ENCODE data around the gene CACYBP.

The CACYBP gene

GRCh38 chr1:174988986-174989385, 10.8 kb upstream of the CACYBP start:
- H3K4me1 Mint-ChIP-seq (ENCODE audit: low read depth), result no peaks in the 10 kb centered on the region
- no peak overlapping the region for H3K4me3 Mint-ChIP-seq
- intact Hi-C loops (cut with micrococcal nuclease), result no loop called here
- H3K9me3 Mint-ChIP-seq, result no peaks in the 10 kb centered on the region
- peak overlapping the region; percentile 78 for H3K27ac Mint-ChIP-seq
- H3K36me3 Mint-ChIP-seq (ENCODE audit: low read depth), result peaks cover 20% of the 10 kb centered on the region
- H3K27me3 Mint-ChIP-seq, result no peaks in the 10 kb centered on the region

- H3K36me3 Mint-ChIP-seq (ENCODE audit: low read depth), result peaks cover 20% of the 10 kb centered on the region
- H3K27me3 Mint-ChIP-seq, result no peaks in the 10 kb centered on the region
- peak overlapping the region; percentile 78 for H3K27ac Mint-ChIP-seq
- H3K4me1 Mint-ChIP-seq (ENCODE audit: low read depth), result no peaks in the 10 kb centered on the region
- H3K9me3 Mint-ChIP-seq, result no peaks in the 10 kb centered on the region
- intact Hi-C loops (cut with micrococcal nuclease), result loop anchor here (10.0 kb wide), 1 partner anchor 965 kb away; the partner anchor contains the start of gene RC3H1
- H3K4me3 Mint-ChIP-seq, result no peak overlapping the region
Measured at GRCh38 chr1:174989536-174990220, 10.1 kb upstream of the CACYBP start.

GRCh38 chr1:174990382-174990999, 9.3 kb upstream of the CACYBP start:
- peaks cover 20% of the 10 kb centered on the region for H3K36me3 Mint-ChIP-seq (ENCODE audit: low read depth)

GRCh38 chr1:174991473-174991872, 8.3 kb upstream of the CACYBP start:
- peaks cover 22% of the 10 kb centered on the region for H3K36me3 Mint-ChIP-seq (ENCODE audit: low read depth)
- no peaks in the 10 kb centered on the region for H3K9me3 Mint-ChIP-seq
- no peaks in the 10 kb centered on the region for H3K4me1 Mint-ChIP-seq (ENCODE audit: low read depth)
- no peaks in the 10 kb centered on the region for H3K27me3 Mint-ChIP-seq
- no peak overlapping the region for H3K27ac Mint-ChIP-seq
- H3K4me3 Mint-ChIP-seq, result no peak overlapping the region
- intact Hi-C loops (cut with micrococcal nuclease), result loop anchor here (10.0 kb wide), 1 partner anchor 967 kb away; the partner anchor contains the start of gene RC3H1

More at GRCh38 chr1:174990382-174990999, 9.3 kb upstream of the CACYBP start:
- intact Hi-C loops (cut with micrococcal nuclease), result loop anchor here (10.0 kb wide), 1 partner anchor 966 kb away; the partner anchor contains the start of gene RC3H1
- Mint-ChIP-seq H3K4me1 (ENCODE audit: low read depth) (no peaks in the 10 kb centered on the region), H3K9me3 (no peaks in the 10 kb centered on the region), H3K27ac (peak overlapping the region; percentile 78), H3K27me3 (no peaks in the 10 kb centered on the region), H3K4me3 (peak overlapping the region; percentile 63)

GRCh38 chr1:174995121-174995520, 4.6 kb upstream of the CACYBP start:
- H3K9me3 Mint-ChIP-seq, result no peaks in the 10 kb centered on the region
- no peaks in the 10 kb centered on the region for H3K27me3 Mint-ChIP-seq
- intact Hi-C loops (cut with micrococcal nuclease), result loop anchor here (10.0 kb wide), 1 partner anchor 970 kb away; the partner anchor contains the start of gene RC3H1
- peaks cover 5% of the 10 kb centered on the region for H3K4me1 Mint-ChIP-seq (ENCODE audit: low read depth)
- H3K4me3 Mint-ChIP-seq, result no peak overlapping the region
- peaks cover 17% of the 10 kb centered on the region for H3K36me3 Mint-ChIP-seq (ENCODE audit: low read depth)
- H3K27ac Mint-ChIP-seq, result no peak overlapping the region

- Mint-ChIP-seq H3K27ac (no peak overlapping the region), H3K27me3 (no peaks in the 10 kb centered on the region), H3K4me1 (ENCODE audit: low read depth) (peaks cover 5% of the 10 kb centered on the region), H3K36me3 (ENCODE audit: low read depth) (peaks cover 17% of the 10 kb centered on the region), H3K9me3 (no peaks in the 10 kb centered on the region), H3K4me3 (no peak overlapping the region)
- intact Hi-C loops (cut with micrococcal nuclease), result loop anchor here (2.0 to 10.0 kb wide), 2 partner anchors 225 to 971 kb away; partner anchors contain the start of gene RC3H1
Measured at GRCh38 chr1:174995916-174996315, 3.8 kb upstream of the CACYBP start.

- no peaks in the 10 kb centered on the region for H3K27me3 Mint-ChIP-seq
- H3K4me3 Mint-ChIP-seq, result no peak overlapping the region
- H3K36me3 Mint-ChIP-seq (ENCODE audit: low read depth), result peaks cover 17% of the 10 kb centered on the region
- H3K9me3 Mint-ChIP-seq, result no peaks in the 10 kb centered on the region
- H3K27ac Mint-ChIP-seq, result no peak overlapping the region
- intact Hi-C loops (cut with micrococcal nuclease), result loop anchor here (2.0 to 10.0 kb wide), 2 partner anchors 226 to 972 kb away; partner anchors contain the start of gene RC3H1
- H3K4me1 Mint-ChIP-seq (ENCODE audit: low read depth), result peaks cover 11% of the 10 kb centered on the region
Measured at GRCh38 chr1:174996476-174996875, 3.3 kb upstream of the CACYBP start.

GRCh38 chr1:174997041-174997440, 2.7 kb upstream of the CACYBP start:
- no peak overlapping the region for H3K4me3 Mint-ChIP-seq

GRCh38 chr1:174998569-174999215, 1.1 kb upstream of the CACYBP start:
- peaks cover 31% of the 10 kb centered on the region for H3K4me1 Mint-ChIP-seq (ENCODE audit: low read depth)
- H3K27me3 Mint-ChIP-seq, result no peaks in the 10 kb centered on the region
- H3K27ac Mint-ChIP-seq, result no peak overlapping the region
- no peak overlapping the region for H3K4me3 Mint-ChIP-seq
- no peaks in the 10 kb centered on the region for H3K9me3 Mint-ChIP-seq
- intact Hi-C loops (cut with micrococcal nuclease), result loop anchor here (1.0 to 10.0 kb wide), 2 partner anchors 25 to 974 kb away; partner anchors contain the start of genes MRPS14 and RC3H1
- H3K36me3 Mint-ChIP-seq (ENCODE audit: low read depth), result peaks cover 17% of the 10 kb centered on the region

More at GRCh38 chr1:174997041-174997440, 2.7 kb upstream of the CACYBP start:
- H3K36me3 Mint-ChIP-seq (ENCODE audit: low read depth), result peaks cover 17% of the 10 kb centered on the region
- intact Hi-C loops (cut with micrococcal nuclease), result loop anchor here (2.0 to 10.0 kb wide), 2 partner anchors 226 to 972 kb away; partner anchors contain the start of gene RC3H1
- no peaks in the 10 kb centered on the region for H3K27me3 Mint-ChIP-seq
- H3K9me3 Mint-ChIP-seq, result no peaks in the 10 kb centered on the region
- H3K27ac Mint-ChIP-seq, result peak overlapping the region; percentile 18
- peaks cover 17% of the 10 kb centered on the region for H3K4me1 Mint-ChIP-seq (ENCODE audit: low read depth)

GRCh38 chr1:174999216-174999935, 371 bp upstream of the CACYBP start:
- Mint-ChIP-seq H3K4me1 (ENCODE audit: low read depth) (peaks cover 37% of the 10 kb centered on the region), H3K27me3 (no peaks in the 10 kb centered on the region), H3K4me3 (no peak overlapping the region), H3K36me3 (ENCODE audit: low read depth) (peaks cover 17% of the 10 kb centered on the region), H3K27ac (no peak overlapping the region), H3K9me3 (no peaks in the 10 kb centered on the region)
- intact Hi-C loops (cut with micrococcal nuclease), result loop anchor here (1.0 to 10.0 kb wide), 2 partner anchors 24 to 975 kb away; partner anchors contain the start of genes MRPS14 and RC3H1

- peaks cover 26% of the 10 kb centered on the region for H3K36me3 Mint-ChIP-seq (ENCODE audit: low read depth)
- intact Hi-C loops (cut with micrococcal nuclease), result no loop called here
- no peak overlapping the region for H3K4me3 Mint-ChIP-seq
- peaks cover 48% of the 10 kb centered on the region for H3K4me1 Mint-ChIP-seq (ENCODE audit: low read depth)
- no peaks in the 10 kb centered on the region for H3K9me3 Mint-ChIP-seq
- H3K27ac Mint-ChIP-seq, result no peak overlapping the region
- no peaks in the 10 kb centered on the region for H3K27me3 Mint-ChIP-seq
Measured at GRCh38 chr1:175000697-175001187, 995 bp downstream of the CACYBP start.

- no peak overlapping the region for H3K27ac Mint-ChIP-seq
- H3K9me3 Mint-ChIP-seq, result no peaks in the 10 kb centered on the region
- peaks cover 44% of the 10 kb centered on the region for H3K4me1 Mint-ChIP-seq (ENCODE audit: low read depth)
Measured at GRCh38 chr1:175002910-175003517, 3.3 kb downstream of the CACYBP start.

GRCh38 chr1:175003521-175003920, 3.8 kb downstream of the CACYBP start:
- Mint-ChIP-seq H3K36me3 (ENCODE audit: low read depth) (peaks cover 28% of the 10 kb centered on the region), H3K27me3 (no peaks in the 10 kb centered on the region), H3K9me3 (no peaks in the 10 kb centered on the region), H3K4me3 (no peak overlapping the region), H3K4me1 (ENCODE audit: low read depth) (peaks cover 44% of the 10 kb centered on the region), H3K27ac (peak overlapping the region; percentile 67)
- intact Hi-C loops (cut with micrococcal nuclease), result no loop called here

More at GRCh38 chr1:175002910-175003517, 3.3 kb downstream of the CACYBP start:
- H3K4me3 Mint-ChIP-seq, result no peak overlapping the region
- intact Hi-C loops (cut with micrococcal nuclease), result no loop called here
- H3K36me3 Mint-ChIP-seq (ENCODE audit: low read depth), result peaks cover 23% of the 10 kb centered on the region
- H3K27me3 Mint-ChIP-seq, result no peaks in the 10 kb centered on the region

Measured in dendritic cell treated with granulocyte-macrophage colony-stimulating factor and Interleukin-4, amounts not matched to agents 40 ng/mL and 50 ng/mL, for 4 days (primary cell).